Endometrial microvascular endothelial cells (primary cell): ENCODE measurements around the gene UTY. TPM values are rescaled to one million over a fixed set of nuclear protein-coding genes. Genes with fewer than 3 reads are reported as not detected.

Experiments used
- in situ Hi-C: cut with HindIII; loops from 2 replicates; pipeline ENCODE4 v1.10.0; 2017; ENCODE audit warnings: low sequenced_read_pairs, low pct_unique_long_range_greater_than_20kb; ENCODE audit errors: inconsistent ontology term
- total RNA-seq: library from RNA; depleted of rRNA; stranded (reverse); fragments of >200 nt; gene quantifications from one replicate; pipeline ENCODE4 v1.2.3, GENCODE V29; 2015; ENCODE audit errors: inconsistent ontology term

UTY gene
- total RNA-seq = not detected

DNA sequence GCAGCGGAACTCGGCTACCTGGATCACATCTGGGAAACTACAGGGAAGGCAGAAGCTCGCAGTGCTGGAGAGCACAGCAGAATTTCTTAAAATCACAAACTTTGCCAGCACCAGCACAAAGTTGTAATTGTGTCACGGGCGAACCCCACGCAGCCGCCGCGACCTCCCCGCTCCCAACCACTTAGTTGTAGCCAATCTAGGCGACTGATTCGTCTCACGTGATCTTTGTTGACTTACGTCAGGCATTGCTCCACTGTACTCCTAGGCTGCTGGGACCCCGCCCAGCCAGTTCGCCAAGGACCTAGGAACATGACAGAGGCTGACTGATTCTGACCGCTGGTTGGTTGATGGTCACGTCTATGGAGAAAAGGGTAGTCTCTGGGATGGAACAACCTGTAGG lies at the start of gene UTY:
UTY (minus strand) TSS at position 206 of the 400 bp plus-strand sequence. CDS start 368 bp downstream, outside the sequence.
- in situ Hi-C loops = no loop called here

DNA sequence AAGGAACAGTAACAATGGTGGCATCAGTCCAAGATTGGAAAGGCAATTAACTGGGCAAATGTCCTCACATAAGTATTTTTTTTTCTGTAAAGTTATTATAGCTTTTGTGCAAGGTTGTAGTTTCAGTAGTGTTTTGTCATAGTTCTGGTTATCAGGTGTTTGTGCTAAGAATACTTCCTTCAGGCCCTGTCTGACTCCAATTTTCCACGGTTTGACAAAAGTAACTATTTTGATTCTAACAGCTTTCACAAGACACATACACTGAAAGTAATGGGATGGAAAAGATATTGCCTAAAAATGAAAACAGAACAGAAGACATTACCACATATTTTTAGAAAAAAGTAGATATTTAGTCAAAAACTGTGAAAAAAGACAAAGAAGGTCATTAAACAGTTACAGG lies 40.6 kb upstream of the UTY start:
- in situ Hi-C loops = no loop called here

DNA sequence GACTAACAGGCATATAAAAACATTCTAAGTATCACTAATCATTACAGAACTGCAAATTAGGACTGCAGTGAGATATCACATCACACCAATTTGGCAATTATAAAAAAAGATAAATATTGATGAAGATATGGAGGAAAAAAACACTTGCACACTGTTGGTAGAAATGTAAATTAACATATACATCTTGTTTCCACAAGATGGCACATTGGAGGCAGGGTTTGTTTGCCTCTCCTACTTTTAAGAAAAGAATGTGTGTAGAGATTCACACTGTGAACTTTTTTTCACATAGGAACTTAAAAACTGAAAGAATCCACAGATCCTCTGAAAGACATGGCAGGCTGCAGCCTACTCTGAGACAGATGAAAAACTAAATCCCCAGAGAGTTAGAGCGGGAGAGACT lies 21.4 kb upstream of the UTY start:
- in situ Hi-C loops = no loop called here

DNA sequence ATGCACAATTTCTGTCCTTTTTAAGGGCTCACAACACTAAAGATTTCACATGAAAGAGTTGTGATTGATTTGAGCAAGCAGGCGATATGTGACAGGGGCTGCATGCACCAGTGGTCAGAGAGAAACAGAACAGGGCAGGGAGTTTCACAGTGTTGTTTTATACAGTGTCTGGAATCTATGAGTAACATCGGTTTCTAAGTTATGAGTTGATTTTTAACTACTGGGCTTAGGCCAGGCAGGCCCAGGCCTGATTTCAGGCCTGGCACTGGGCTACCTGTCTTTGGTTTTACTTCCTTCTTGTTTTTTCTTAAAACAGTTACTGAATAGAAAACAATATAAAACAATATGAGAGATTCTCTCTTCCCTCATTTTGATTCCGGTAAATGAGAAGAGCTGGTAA lies 13.9 kb upstream of the UTY start:
- in situ Hi-C loops = no loop called here

DNA sequence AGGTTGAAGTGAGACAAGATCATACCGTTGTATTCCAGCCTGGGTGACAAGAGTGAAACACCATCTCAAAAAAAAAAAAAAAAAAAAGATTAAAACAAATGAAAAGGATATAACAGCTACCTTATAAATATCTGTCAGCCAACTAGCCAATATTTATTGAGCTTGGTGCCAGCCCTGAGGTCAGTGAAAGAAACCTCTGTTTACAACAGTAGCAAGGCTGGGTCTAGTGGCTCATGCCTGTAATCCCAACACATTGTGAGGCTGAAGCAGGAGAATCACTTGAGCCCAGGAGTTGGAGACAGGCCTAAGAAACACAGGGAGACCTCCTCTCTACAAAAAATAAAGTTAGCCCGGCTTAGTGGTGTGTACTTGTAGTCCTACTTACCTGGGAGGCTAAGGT lies 12.6 kb upstream of the UTY start:
- in situ Hi-C loops = no loop called here

DNA sequence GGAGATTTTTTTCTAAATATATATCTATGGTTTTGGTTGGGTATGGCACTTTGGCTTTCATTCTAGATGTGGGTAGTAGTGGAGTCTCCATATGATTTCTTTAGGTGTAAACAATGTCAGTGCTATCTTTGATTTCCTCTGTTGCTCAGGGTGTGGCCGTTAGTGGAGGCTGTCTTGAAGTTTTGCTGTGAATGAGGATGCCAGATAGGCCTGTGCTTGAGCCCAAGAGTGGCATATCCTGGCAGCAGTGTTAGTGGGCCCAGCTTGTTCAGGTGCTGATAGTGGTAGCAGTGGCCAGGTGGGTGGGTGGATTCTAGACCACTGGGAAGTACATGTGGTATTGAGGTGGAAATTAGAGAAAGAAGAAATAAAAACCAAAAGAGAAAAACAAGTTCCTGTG lies 8.9 kb upstream of the UTY start:
- in situ Hi-C loops = no loop called here

DNA sequence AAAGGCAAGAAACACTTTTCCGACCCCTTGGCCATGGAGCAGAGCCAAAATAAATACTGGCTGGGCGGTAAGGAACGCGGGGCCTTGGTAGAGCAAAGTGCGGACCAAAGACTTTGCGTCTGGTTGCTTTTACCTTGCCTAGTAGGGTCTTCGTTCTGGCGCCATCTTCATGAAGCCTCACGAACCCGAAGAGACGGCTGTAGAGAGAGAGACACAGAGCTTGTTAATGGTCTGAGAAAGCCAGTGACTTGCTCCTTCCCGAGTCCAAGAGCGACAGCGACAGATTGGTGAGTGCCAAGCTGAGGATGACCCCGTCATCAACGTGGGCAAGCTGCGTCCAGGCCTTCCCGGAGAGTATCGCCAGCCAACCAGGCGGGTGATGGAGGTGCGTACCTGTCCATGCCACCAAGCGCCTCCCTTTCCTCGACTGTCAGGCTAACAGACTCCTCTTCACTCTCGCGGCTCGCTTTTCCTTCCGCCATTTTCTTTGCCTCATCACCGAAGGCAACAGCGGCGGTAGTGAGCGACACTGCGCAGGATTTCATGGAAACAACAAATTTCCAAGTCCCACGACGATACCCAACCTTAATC lies 617 bp downstream of the UTY start:
- in situ Hi-C loops = no loop called here

DNA sequence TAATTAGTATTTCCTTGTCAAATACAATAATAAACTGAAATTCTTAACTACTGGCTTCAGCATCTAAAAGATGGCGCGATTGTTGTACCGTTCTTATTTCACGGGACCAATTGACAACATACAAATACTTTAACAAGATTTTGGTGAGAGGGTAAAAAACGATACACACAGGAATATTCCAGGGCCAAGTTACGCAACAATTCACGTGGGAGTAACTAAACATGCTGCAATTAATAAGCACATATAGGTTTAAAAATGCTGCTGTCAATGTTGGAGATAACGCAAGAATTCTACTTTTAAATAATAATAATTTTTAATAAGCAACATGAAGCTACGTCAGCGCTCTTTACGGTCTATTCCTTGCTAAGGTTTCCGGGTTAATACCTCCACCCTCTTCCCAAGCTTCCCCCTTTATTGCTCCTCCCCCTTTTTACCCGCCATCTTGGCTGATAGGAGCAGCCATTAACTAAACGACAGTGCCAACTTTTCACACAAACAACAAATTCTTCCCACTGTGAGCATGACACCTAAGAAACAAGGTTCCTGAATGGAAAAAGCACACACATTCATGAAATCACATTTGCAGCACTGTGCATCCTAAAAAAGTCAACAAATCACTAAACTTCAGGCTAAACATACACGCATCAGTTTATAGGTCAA lies 1.6 kb downstream of the UTY start:
- in situ Hi-C loops = no loop called here

DNA sequence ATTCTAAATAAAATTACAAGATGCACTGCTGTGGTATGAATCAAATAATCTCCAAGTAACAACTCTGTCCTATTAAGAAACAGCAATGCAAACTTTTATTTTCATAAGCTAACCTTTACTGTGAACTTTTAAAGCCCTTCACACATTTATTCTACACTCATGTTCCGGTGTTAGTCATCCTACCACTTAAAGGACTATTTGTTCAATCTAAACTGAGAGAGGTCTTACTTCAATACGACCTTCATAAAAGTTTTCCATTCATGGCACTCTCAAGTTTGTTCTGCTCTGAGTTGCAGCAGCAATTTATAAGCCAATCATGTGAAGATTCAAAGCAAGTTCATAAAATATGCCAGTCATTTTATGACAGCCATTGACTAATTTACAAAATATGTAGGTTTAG lies 4.8 kb downstream of the UTY start:
- in situ Hi-C loops = no loop called here

DNA sequence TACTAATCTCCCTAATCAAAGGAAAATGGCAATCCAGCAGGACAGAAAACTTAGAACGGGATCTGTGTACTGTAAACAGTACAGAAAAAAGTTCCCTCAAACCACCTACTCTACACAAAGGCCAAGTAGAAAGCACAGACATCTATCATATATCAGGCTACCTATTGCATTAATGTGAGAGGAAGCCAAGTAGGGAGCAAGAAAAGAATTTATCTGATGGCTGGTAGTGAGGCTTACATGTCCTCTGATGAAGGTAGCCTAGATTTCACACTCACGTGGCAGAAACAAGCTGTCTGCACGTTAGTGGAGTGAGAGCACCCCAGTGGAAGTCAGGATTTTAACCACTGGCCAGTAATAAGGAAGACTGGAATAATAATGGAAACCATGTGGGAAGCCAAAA lies 28.3 kb downstream of the UTY start:
- in situ Hi-C loops = no loop called here

DNA sequence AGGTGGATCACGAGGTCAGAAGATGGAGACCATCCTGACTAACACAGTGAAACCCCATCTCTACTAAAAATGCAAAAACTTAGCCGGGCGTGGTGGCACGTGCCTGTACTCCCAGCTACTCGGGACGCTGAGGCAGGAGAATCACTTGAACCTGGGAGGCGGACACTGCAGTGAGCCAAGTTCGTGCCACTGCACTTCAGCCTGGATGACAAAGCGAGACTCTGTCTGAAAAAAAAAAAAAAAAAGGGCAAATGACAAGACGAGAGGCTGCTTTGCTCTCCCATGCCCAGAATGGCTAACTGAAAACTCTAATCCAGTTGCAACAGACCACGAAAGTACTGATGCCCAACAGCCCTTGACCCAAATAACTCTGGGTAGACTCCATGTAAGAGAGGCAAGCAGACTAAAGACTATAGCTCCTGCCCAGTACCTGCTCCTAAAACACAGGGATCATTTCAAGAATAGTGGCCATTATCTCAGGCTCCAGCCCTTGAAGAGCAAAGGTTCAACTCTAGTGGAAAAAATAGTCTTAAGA lies 29.2 kb downstream of the UTY start:
- in situ Hi-C loops = no loop called here

DNA sequence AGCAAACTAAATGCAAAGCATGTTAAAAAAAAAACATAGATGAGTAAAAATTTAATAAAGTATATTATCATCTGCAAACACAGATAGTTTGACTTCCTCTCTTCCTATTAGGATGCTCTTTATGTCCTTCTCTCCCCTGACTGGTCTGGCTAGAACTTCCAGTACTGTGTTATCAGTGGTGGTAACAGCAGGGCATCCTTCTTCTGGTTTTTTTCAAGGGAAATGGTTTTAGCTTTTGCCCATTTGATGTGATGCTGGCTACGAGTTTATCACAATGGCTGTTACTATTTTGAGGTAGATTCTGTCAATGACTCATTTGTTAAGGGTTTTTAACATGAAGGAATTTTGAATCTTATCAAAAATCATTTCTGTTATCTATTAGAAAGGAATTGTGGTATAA lies 34.3 kb downstream of the UTY start:
- in situ Hi-C loops = no loop called here

DNA sequence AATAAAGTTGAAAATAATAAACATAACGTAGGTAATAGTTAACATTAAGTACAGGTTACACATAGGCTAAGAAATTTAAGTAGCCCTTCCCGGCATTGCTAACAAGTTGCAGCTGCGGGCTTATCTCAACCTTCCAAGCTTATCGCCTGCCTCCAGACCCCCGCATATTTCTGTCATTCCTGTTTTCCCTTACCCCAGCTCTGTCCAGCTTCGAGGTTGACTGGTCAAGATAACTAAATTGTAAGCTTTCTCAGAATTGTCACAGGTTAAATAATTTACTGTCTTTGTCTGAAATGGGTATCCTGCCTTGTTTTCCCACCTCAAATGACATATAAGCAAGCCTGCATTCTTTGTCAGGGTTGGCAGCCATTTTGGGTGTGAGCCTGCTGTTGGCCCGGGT lies 36.7 kb downstream of the UTY start:
- in situ Hi-C loops = no loop called here

DNA sequence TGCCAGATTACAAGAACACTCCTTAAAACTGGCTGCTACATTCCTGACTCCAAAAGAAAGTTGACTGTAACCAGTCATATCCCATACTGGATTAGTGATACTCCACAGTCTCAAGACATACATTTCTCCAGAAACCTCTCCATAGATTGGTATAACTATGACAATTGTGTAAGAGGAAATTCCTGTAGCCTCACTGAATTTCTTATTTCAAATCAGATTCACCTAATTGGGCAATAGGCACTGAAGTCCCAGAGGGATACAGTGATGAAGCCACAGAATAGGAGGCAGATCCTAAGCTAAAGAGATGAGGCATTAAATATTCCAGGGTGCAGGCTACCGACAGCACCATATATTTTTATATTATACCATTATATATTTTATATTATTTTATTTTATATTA lies 39.0 kb downstream of the UTY start:
- in situ Hi-C loops = no loop called here

DNA sequence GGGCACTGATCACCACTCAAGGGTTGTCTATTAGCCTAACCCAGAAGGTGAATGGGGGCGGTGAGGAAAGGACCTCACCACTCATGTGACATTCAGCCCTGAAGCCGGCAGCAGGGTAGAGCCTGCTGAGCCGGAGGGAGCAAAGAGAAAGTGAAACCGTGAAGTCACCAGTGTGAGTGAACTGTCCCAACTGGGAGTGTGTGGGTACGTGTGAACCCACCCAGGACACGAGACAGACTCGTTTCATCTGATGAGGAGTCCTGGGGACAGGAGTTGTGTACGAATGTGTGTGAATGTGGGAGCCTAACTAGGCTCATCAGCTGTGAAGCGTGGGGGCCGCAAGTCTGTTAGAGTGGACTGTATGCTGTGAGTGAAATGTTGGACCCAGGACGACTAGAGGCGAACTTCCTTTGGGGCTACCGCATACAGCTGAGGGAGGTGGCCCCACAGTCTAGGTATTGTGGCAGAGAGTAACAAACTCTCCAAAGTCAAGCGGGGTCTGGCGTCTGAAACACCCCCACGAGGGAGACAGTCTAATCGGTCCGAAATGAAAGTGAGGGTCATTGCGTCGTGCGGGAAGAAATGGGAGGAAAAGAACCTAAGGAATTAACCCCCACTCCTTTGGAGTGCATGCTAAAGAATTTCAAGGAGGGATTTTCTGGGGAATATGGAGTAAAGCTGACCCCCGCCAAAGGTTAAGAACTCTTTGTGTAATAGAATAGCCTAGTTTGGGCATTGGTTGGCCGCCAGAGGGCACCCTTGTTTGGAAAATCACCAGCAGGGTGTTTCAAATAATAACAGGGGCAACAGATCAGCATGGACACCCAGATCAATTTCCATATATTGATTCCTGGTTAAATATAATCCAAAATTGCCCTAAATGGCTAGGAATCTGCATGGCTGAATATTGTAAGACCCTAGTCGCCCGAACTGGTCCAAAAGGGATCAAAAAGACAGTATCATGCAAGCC lies 43.6 kb downstream of the UTY start:
- in situ Hi-C loops = no loop called here

DNA sequence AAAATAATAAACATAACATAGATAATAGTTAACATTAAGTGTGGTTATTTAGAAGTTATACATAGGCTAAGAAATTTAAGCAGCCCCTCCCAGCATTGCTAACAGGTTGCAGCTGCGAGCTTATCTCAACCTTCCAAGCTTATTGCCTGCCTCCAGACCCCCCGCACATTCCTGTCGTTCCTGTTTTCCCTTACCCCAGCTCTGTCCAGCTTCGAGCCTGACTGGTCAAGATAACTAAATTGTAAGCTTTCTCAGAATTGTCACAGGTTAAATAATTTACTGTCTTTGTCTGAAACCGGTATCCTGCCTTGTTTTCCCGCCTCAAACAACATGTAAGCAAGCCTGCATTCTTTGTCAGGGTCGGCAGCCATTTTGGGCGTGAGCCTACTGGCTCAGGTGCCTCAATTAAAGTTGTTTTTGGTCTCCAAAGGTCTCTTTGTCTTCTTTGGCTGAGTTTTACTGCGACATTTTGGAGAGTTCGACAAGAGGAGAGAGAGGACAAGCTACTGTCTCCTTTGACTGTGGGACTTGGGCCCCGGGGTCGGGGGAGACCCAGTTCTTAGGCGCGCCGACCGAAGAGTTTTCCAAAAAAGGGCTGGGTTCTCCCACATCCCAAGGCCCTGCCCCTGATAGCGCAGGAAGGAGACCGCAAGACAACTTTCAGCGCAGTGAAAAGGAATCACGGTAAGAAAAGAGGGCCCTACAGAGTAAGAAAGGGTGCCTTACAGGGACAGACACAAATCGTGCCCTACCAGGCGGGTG lies 44.4 kb downstream of the UTY start:
- in situ Hi-C loops = no loop called here

DNA sequence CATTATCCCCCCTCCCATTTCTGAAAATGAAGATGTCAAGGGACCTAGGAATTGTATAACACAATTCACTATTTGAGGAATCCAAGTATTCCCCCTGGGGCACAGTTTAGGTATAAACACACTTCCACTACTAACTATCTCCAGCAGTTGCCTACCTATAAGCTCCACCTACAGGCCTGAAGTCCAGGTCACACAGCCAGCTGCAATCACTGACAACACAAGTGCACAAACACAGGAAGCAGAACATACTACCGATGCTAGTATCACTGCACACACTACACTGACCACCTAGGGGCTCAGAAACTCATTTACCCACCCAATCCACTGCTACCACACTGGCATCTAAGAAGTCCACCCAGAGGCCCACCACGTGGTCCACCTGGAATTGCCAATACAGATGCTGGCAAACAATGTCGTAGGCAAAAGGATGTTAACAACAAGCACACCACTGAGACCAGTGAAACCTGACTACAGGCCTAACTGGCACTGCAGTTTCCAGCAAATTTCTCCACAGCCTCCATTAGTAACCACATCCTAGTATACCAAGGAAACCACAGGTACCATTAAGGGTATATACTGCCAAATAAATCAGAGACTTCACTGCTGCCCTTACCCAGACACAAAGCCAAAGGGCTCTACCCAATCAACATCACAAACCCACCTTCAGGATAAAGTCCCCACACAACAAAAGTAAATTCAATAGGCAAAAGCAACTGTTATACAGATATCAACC lies 47.4 kb downstream of the UTY start:
- in situ Hi-C loops = no loop called here

DNA sequence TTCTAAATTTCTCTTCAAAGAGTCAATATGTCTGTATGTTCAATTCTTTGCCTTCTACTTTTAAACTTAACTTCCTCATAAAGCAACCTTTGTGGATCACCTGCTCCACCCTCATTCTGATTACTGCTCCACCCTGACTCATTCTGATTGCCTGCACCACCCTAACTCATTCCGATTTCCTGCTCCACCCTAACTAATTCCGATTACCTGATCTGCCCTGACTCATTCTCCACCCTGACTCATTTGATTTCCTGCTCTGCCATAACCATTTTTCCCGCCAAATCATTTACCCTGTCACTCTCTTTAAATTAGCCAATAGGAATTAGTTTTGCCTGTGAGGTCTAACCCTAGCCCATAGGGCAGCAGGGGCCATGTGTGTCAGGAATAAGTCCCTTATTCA lies 50.3 kb downstream of the UTY start:
- in situ Hi-C loops = no loop called here
